Neural progenitor cell (in vitro differentiated cells): ENCODE data around the gene TIMM22.

Experiments
- EZH2 ChIP-seq: fragments of 200-600 bp; sonication (generic); IDR thresholded peaks from 2 replicates; pipeline ENCODE4 v1.6.1; 2017; ENCODE audit warnings: antibody characterized with exemption, mild to moderate bottlenecking, moderate library complexity
- EZH2phosphoT487 ChIP-seq: fragments of 200-600 bp; sonication (generic); IDR thresholded peaks from 2 replicates; pipeline ENCODE4 v1.6.1; 2017; ENCODE audit warnings: antibody characterized with exemption
- TF ChIP-seq, protein P1 (sequence below): fragments of 200-600 bp; sonication (generic); IDR thresholded peaks from 2 replicates; pipeline ENCODE4 v1.5.1; 2017; ENCODE audit warnings: antibody characterized with exemption, mild to moderate bottlenecking

DNA sequence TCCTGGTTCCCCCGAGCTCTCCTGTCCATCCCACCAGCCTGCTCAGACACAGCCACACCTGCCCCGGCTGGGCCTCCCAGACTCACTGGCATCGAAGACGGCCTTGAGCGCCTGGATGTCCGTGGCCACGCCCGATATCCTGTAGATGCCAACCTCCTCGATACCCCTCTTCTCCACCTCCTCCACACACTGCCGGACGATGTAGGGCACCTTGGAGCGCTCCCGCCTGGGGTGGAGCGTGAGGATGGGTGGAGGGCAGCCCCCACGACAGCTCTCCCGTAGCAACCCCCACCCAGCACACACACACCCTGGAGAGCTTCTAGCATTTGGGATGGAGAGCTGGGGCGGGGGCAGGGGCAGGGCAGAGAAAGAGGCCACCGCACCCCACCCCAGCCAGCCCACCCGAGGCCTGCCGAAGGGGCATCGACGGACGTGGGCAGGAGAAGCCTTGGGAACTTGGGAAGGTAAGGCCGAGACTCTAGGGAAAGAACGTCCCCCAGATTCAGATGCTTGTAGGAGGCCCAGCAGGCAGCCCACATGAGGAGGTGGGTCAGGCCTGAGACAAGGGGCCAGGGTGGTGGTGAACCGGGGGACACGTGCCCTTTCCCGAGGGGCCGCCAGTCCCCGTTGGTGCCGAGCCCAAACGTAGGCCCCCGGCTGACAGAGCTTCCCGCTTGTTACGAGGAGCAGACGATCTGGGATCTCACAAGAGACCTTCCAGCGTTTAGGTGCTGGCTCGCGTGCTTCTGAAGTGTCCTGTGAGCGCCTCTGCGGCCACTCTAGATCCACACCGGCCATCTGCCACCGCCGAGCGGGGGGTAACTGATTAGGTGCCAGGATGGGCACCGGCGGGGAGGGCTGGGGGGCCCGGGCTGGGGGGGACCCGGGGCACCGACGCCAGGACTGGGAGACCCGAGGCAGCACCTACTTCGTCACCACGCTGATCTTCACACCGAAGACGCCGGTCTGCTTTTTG is 15.1 kb downstream of the TIMM22 start:
- TF ChIP-seq EZH2 (no peak), EZH2phosphoT487 (no peak)
- TF ChIP-seq, protein P1, sequence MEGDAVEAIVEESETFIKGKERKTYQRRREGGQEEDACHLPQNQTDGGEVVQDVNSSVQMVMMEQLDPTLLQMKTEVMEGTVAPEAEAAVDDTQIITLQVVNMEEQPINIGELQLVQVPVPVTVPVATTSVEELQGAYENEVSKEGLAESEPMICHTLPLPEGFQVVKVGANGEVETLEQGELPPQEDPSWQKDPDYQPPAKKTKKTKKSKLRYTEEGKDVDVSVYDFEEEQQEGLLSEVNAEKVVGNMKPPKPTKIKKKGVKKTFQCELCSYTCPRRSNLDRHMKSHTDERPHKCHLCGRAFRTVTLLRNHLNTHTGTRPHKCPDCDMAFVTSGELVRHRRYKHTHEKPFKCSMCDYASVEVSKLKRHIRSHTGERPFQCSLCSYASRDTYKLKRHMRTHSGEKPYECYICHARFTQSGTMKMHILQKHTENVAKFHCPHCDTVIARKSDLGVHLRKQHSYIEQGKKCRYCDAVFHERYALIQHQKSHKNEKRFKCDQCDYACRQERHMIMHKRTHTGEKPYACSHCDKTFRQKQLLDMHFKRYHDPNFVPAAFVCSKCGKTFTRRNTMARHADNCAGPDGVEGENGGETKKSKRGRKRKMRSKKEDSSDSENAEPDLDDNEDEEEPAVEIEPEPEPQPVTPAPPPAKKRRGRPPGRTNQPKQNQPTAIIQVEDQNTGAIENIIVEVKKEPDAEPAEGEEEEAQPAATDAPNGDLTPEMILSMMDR, result no peak
